Brain pericyte (primary cell): Measurements from ENCODE around the gene DHRS7.

Experiments used
- DNase-seq: peaks from one replicate; pipeline ENCODE4 v3.0.0-alpha.2; 2012; ENCODE audit warnings: low read depth, low spot score

DHRS7 gene

DNA sequence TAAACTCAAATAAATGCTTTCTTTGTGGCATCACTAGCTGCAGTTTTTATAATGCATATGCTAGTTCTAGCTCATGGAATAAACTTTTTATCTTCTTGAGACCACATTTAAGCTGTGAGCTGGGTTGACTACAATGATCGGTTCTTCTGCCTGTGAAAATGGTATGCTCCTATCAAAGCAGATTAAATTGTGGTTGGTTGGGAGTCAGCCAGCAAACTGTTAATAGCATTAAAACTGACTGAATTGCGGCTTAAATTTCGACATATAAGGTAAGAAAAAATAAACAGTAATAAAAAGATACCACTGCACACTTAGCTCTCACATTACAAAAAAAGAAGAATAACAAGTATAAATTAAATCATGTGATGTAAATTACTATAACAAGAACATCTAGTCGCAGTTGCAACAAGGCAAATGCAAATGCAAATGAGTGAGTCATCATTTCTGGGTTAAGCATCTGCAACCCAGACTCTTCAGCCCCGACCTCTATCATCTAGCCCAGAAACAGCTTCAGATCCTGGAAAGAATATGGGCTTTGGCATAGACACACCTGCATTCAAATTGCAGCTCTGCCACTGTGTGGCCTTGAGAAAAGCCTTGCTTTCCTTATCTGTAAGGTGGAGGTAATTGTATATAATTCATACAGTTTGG is 19.8 kb upstream of the DHRS7 start:
- DNase-seq, result no peak

DNA sequence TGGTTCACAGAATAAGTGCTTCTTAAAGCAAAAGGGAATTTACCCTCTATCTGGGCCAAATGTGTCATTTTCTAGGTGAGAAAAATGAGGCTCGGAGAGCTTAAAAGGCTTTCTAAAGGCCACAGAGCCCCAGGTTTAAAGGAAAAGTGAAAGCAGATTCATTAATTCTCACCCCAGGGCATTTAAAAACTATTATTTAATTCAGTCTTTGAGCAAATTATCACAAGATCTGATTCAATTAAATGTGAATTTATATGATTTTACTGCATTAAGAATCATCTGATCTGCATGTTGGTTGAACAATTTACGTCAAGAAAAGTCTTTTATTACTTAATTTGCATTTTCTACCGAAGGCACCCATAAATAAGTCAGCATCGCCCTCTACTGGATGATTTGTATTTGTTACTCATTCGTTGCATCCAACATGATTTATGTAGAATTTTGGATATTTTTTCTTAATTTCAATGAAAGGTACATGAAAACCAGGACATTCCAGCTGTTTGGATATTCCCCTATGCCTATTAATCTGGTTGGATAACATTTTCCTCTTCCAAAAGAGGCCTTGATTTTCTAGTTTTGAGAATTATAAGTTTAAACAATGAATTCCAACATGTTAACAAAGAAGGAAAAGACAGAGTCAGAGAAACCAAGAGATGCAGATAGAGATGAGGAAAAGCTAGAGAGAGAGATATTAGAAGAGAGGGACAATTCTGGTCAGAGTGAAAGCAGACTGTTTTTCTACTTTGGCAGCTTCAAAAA is 19.1 kb upstream of the DHRS7 start:
- DNase-seq, result no peak

DNA sequence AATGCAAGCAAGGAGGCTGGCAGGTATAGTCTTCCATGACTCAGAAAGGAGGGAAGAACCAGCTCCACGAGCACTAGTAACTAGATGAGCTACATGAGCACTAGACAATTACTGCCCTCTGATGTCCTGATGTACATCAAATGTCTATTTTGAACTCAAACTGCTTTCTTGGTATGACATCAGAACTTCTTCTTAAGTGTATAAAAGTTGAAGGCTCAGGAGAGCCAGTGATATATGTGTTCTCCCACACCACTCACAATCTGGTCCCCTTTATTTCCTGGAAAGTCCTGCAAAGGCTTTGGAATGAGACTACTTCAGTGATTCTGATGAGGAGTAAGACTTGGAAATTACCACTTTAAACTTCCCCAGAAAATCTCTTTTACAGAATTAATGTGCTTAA is 18.5 kb upstream of the DHRS7 start:
- no peak for DNase-seq

DNA sequence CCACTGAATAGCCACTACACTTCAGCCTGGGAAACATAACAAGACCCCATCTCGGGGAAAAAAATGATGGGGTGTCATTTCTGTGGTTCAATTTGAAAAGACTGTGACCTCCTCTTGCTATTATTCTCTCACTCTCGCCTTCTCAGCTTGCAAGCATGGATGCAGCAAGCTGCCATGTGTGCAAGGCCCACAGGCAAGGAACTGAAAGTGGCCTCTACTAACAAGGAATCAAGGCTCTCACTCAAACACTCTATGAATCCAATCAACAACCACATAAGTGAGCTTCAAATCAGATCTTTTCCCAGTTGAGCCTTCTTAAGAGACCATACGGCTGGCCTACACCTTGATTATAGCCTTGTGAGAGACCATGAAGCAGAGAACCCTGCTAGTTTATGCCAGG is 17.9 kb upstream of the DHRS7 start:
- no peak for DNase-seq

DNA sequence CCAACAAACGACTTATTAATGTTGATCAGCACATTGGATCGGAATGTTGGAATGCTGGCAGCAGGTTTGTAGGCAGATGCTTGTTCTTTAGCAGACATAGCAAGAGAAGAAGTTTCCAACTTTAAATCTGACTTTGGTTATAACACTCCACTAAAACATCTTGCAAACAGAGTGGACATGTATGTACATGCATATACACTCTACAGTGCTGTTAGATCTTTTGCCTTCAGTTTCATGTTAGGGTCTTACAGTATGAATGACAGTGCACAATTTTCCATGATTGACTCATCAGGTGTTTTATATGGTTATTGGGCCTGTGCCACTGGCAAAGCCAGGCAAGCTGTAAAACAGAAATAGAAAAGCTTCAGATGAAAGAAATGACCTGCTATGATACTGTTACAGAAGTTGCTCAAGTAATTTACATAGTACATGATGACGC is 14.3 kb upstream of the DHRS7 start:
- no peak for DNase-seq

DNA sequence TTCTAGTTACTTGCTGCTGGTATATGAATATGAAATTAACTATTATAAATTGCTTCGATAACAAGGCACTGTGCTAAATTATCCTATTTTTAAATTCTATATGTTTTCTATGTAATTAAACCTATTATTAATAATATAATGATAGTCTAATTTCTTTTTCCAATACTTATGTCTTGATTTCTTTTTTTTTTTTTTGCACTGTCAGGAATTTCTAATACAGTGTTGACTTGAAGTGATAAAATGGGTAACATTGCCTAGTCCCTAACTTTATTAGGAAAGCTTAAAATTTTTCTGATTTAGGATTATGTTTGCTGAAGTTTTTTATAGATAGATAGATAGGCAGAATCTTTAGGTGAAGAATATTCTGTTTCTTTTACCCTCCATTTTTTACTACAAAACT is 13.6 kb upstream of the DHRS7 start:
- no peak for DNase-seq

DNA sequence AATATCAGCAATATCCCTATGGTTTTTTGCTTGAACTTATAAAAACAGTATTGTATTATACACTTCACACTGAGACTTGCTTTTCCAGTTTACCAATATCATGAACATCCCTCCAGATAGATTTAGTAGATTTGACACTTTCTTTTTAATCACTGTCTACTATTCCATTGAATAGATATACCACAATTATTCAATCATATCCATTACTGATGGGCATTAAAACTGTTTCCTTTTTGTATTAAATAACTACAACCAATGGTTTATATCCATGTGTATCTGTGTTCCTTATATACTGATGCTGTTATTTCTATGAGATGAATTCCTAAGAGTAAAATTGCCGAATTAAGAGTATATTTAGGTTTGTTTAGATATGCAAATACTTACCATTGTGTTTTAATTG is 13.0 kb upstream of the DHRS7 start:
- no peak for DNase-seq

DNA sequence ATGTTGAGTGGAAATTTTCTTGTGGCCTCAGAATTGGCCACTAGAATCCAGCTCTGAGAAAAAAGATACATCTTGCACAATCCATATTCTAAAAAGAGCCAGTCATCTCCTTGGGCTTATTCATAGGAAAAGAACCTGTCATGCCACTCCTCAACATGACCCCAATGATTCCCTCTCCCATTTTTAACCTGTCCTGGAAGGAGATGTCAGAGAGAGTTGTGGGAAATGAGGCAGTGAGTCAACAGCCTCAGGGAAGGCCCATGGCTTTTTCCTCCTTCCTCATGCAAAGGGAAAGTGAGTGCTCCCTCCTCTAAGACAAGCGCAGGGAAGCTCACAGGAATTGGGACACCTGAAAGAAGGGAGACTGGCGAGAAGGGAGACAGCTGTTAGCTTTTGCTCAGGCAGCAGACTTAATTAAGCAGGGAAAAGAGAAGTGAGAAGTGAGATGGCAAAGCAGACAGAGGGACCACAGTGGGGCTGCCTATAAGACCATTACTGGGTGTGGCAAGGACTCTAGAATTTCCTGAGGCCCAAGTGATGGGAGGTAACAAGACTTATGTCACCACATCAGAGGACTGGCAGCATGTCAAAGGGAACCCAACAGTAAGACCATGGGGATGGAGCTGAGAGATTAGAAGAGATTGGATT is 10.2 kb upstream of the DHRS7 start:
- no peak for DNase-seq

DNA sequence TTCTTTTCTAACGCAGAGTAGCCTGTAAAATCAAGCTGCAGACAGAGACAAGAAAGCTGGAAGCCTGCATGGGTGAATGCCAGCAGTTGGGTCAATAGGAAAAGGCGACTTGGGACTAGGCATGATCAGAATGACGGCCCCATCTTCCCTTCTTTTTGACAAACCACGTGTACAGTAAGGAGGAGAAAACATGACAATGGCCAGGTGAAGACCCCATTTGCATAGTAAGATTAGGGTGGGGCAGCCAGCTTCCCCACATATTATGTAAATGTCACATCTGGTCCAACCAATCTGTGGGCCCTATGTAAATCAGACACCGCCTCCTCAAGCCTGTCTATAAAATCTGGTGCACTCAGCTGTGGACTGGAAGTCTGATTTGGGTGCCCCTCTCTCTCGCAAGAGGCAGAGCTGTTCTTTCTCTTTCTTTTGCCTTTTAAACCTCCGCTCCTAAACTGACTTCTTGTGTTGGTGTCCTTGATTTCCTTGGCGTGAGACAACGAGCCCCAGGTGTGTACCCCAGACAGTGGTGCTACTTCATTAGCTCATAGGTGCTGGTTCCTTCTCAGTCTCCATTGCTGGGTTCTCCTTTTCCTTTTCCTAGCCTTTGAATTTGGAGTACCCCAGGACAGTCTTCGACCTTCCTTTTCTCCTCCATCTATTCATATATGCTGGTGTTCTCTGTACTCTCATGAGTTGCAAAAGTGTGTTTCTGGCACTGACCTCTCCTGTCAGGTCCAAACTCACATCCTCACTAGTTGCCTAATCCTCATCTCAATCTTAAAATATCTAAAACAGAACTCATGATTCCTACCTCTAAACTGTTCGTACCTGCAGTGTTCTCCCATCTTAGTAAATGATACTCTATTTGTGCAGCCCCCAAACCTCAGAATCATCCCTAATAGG is 9.4 kb upstream of the DHRS7 start:
- no peak for DNase-seq

DNA sequence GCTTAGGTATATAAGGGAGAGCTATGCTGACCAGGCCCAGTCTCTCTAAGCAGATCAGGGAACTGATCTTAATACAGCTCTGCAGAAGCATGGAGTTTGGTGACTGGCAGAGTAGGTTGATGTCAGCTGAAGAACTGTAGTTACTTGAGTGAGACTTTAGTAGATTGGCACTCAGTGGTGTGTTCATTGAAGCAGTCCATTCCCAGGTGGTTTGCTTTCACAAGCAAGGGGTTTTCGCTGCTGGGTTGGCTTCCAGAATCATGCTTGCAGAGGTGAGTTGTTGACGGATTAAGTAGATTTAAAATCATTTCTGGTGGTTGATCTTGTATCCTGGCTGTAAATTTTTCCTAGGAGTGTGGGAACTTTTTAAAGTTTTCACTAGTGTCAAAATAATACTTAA is 6.5 kb upstream of the DHRS7 start:
- no peak for DNase-seq

DNA sequence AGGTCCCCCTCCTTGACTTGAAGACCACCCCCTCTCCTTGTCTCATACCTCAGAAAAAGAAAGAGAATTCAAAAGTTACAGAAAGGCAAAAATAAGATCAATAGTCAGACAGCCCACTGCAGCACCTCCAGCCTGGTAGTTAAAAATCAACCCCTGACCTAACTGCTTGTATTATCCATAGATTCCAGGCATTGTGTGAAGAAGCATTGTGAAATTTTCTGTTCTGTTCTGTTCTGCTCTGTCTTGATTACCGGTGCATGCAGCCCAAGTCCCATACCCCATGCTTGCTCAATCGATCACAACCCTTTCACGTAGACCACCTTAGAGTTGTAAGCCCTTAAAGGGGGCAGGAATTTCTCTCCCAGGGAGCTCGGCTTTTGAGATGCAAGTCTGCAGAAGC is 5.8 kb upstream of the DHRS7 start:
- DNase-seq, result no peak

DNA sequence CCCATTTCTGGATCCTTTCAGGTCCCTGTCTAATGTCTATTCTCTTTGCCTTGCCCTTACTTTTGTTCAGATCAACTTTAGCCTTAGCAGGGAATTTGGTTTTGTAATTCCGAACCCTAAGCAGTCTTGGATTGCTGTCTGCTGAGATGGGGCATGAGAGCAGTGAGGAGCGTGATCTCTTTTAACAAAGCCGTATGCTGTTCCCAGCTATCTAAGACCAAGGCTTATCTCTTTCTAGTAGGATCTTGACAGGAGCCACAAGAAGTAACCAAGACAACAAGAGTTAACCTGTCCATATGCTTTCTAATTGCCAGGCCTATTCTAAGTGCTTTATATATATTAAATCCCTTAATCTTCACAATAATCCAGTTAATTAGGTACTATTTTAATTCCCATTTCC is 4.5 kb upstream of the DHRS7 start:
- DNase-seq, result no peak

DNA sequence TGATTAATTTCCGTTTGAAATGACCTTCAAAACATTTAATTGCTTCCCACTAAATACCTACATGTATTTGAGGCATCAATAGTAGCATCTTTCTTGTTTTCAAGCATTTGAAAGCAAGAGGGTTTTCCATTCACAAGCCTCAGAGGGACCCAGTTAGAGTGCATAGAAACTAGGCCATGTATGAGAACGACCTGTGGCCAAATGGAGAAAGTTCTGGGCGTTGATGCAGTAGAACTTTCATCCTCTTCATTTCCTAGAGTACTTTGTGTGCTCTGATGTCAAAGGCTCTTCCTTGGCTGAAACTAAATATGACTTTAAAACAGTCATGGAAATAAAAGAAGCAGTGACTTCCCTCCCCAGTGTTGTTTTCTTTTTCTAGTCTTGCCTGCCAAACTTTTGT is 944 bp upstream of the DHRS7 start:
- DNase-seq, result no peak

DNA sequence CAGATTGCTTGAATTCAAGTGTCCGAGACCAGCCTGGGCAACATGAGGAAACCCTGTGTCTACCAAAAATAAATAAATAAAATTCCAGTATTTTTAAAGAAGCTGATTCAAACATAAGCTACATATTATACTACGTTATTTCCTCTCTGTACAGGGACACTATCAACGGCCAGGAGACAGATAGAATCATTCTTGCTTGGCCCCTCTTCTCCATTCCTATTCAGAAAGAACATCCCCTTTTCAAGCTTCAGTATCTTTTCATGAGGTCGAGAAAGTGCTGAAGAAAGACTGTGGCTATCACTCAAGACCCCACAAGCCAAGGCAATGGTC is 314 bp upstream of the DHRS7 start:
- no peak for DNase-seq

DNA sequence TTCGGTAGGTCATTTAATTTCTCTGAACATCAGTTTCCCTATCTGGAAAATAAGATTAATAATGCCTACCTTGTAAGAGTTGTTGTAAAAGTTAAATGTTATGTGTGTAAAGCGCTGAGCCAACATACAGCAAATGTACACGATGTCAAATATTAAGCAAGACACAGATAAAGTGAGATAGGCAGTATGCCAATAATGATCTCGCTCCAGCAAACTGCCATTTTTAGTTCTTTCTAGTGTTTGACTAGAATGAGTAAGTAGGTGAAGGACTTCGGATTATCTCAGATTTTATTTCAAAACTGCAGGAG is 840 bp downstream of the DHRS7 start:
- DNase-seq, result no peak

DNA sequence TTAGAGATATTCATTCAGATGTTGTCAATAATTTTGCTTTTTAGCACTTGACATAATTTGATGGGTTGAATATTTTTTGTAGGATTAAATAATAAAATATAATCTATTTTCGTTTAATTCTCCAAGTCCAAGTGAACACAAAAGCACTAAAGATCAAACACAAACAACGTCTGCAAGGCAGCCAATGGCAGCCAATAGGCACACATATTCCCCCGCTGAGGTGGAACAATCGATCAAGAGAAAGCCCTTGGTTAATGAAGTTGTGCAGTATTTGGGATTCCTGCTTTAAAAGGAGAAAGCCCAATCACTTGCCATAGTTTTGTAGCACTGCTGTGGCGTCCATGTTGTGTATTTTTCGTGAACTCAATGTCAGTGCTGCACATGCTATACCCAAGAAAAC is 1.5 kb downstream of the DHRS7 start:
- DNase-seq, result no peak

DNA sequence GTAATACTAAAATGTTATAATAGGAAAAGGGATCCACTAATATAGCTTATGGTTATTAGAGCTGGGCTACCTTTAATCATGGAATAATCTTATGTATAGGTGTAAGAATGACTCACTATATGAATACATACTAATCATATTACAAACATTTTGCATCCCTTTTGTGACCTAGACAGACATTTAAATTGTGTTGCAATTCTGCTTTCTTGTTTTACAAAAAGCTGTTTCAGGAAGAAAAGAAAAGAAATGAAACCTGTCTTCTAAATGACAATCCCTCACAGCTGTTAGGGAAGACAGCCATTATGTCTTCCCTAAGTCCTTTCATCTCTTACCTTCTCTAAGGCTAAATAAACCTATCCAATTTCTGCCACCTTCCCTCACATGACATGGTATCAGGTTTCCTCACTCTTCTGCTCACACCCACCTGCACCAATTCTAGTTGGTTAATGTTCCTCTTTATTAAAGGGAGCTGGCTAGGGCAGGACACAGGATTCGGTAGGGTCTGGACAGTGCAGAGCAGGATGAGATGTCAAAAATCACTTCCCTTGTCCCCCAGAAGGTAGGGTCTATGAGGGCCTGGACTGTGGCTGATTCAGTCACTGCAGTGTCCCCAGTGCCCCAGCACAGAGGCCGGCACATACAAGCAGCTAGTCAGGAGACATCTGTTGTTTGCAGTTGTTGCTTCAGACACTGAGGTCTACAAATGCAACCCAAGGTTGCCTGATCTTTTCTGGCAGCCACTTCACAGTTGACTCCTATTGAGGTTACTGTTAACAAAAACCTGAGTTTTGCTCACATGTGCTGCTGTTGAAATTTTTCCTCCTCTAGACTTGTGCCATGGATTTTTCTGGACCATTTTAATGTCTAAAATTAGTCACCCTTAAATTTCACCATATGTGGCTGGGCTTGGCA is 3.7 kb downstream of the DHRS7 start:
- DNase-seq, result no peak

DNA sequence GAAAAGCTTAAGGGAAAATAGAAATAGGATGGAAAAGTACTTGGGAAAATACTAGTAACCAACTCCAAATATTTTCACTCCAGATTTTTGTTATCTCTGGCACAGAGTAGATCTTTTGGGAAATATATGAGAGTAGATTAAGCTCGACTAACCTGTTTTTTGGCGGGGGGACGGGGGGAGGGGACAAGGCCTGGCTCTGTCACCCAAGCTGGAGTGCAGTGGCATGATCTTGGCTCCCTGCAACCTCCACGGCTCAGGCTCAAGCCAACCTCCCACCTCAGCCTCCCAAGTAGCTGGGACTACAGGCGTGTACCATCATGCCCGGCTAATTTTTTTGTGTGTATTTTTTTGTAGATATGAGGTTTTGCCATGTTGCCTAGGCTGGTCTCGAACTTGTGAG is 4.8 kb downstream of the DHRS7 start:
- no peak for DNase-seq

DNA sequence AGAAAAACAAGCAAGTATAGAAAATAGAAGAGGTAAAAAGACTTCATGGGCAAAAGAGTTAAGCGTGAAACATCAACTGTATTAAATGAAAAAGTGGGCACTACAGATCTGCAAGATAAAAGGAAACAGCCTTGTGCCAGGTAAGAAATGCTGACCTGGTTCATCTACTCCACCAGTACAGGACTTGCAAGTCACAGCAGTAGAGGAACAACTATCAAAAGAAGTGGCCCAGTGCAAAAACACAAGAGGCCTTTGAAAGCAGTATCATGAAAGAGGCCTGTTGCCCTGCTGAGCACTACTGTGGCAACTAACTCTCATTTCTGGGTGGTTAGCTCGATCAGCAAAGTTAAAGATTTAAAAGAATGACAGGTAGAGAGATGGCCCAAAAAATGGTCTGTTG is 10.5 kb downstream of the DHRS7 start:
- no peak for DNase-seq

DNA sequence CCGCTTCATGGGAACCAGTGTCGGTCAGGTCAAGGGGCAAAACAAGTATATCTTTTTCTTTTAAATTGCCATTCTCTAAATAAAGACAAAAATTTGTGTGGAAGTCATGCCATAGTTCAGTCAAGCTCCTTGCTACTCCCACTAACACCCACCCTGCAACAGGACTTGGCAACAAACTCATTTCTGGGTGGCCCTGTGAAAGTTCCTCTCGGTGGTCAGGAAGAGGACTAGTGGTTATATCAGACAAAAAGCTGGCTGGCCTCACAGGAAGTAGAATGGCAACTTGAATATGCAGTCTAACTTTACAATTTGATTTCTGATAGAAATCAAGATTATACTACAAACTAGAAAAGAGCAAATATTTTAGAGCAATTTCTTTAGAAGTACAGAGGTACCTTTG is 11.2 kb downstream of the DHRS7 start:
- no peak for DNase-seq

DNA sequence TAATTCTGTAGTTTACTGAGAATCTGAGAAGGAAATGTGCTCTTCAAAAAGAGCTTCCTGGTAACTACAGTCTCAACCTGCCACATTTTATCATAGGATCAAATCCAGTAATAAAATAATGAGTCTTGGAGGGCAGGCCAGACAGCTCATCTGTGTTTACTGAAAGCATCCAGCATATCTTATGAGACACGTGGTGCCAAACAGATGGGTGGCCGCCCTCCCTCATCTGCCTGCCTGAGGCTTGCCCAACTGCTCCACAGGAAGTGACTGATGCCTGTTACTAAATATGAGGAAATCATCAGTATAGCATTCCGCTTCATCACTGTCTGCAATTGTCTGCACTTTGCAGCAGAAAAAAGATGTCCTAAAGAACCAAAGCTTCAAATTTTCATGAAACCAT is 13.5 kb downstream of the DHRS7 start:
- no peak for DNase-seq
